GM12878 (cell line): ENCODE data around the gene FXYD4. TPM values are rescaled to one million over a fixed set of nuclear protein-coding genes. Genes with fewer than 3 reads are reported as not detected.

ENCODE experiments used
- ATAC-seq: fragments of 200-7000 bp; cut with Tn5 transposase; 3 replicates; pipeline ENCODE4 v1.9.1; 2020; ENCODE audit warnings: mild to moderate bottlenecking, moderate library complexity
- BruUV-seq: library from RNA; stranded (reverse); fragments of 400-500 nt; replicated peaks from 2 replicates; lab custom pipeline; 2021; lab: Mats Ljungman, UMichigan
- CTCF ChIA-PET: fragments of 300-600 bp; sonication (Branson Sonifier 250); formaldehyde crosslinking; extraction: SDS; loops from one replicate; lab custom pipeline; 2021; ENCODE audit warnings: inconsistent platforms; lab: Yijun Ruan, JAX
- POLR2A ChIA-PET: fragments of 350-600 bp; formaldehyde crosslinking; extraction: SDS; loops from one replicate; lab custom pipeline; 2021; ENCODE audit warnings: inconsistent platforms; lab: Charles Lee
- RAD21 ChIA-PET: fragments of 300-600 bp; sonication (Branson Sonifier 250); formaldehyde crosslinking; loops from one replicate; lab custom pipeline; 2023; ENCODE audit warnings: antibody characterized with exemption; ENCODE audit not compliant: unreplicated experiment; lab: Charles Lee
- SMC1A ChIA-PET: fragments of 300-600 bp; sonication (Branson Sonifier 250); formaldehyde crosslinking; loops from one replicate; lab custom pipeline; 2023; ENCODE audit not compliant: unreplicated experiment, uncharacterized antibody; lab: Charles Lee
- DNase-seq: peaks from one replicate; pipeline ENCODE4 v3.0.0-alpha.2; 2011; ENCODE audit warnings: low read depth, low spot score
- FAIRE-seq: peaks from 3 replicates; lab custom pipeline; 2011; peaks lifted over from hg19 to GRCh38; lab: Jason Lieb, UNC
- H2AFZ ChIP-seq: 2 replicates; pipeline ENCODE4 v1.6.0; 2011; ENCODE audit warnings: low read depth, low read length, control low read depth; ENCODE audit not compliant: control insufficient read depth
- H3K27ac ChIP-seq: 2 replicates; pipeline ENCODE4 v1.5.1; 2011; ENCODE audit warnings: control low read depth; ENCODE audit not compliant: control insufficient read depth, insufficient read depth
- H3K27me3 ChIP-seq, 2 experiments: replicated peaks in 1 of 2; 2 replicates each; pipeline versions ENCODE4 v1.6.0 to v1.6.1; 2011; ENCODE audit warnings: low read length in 1 of 2; ENCODE audit not compliant: control insufficient read depth in 2 of 2, insufficient read depth in 2 of 2
- H3K36me3 ChIP-seq, 2 experiments: 2 replicates each; pipeline ENCODE4 v1.5.1; 2011; ENCODE audit warnings: low read length in 1 of 2; ENCODE audit not compliant: control insufficient read depth in 2 of 2, insufficient read depth in 2 of 2
- H3K4me1 ChIP-seq: 2 replicates; pipeline ENCODE4 v1.6.1; 2011; ENCODE audit warnings: mild to moderate bottlenecking, low read length, moderate library complexity, mixed read lengths; ENCODE audit not compliant: control insufficient read depth, insufficient read depth
- H3K4me2 ChIP-seq: 2 replicates; pipeline ENCODE4 v1.6.0; 2011; ENCODE audit warnings: control low read depth; ENCODE audit not compliant: control insufficient read depth, insufficient read depth
- H3K4me3 ChIP-seq: fragments of 200-600 bp; sonication (generic); 2 replicates; pipeline ENCODE4 v1.5.1; 2016
- H3K79me2 ChIP-seq: 2 replicates; pipeline ENCODE4 v1.6.0; 2011; ENCODE audit warnings: low read length; ENCODE audit not compliant: control insufficient read depth, insufficient read depth
- H3K9ac ChIP-seq: 2 replicates; pipeline ENCODE4 v1.8.0; 2011; ENCODE audit warnings: low read length, control low read depth, mixed read lengths; ENCODE audit not compliant: control insufficient read depth, insufficient read depth
- H3K9me3 ChIP-seq: replicated peaks from 3 replicates; pipeline ENCODE4 v1.5.1; 2011; ENCODE audit warnings: mild to moderate bottlenecking, low read length; ENCODE audit not compliant: control insufficient read depth, insufficient read depth
- H4K20me1 ChIP-seq: 2 replicates; pipeline ENCODE4 v1.6.0; 2011; ENCODE audit not compliant: control insufficient read depth, insufficient read depth
- E2F4 ChIP-seq: IDR thresholded peaks from 2 replicates; pipeline ENCODE4 v1.6.1; 2012; ENCODE audit warnings: low read depth, low read length, improper control_type of control experiment
- ESRRA ChIP-seq: IDR thresholded peaks from 2 replicates; pipeline ENCODE4 v1.6.1; 2012; ENCODE audit warnings: mild to moderate bottlenecking, low read length, improper control_type of control experiment
- HCFC1 ChIP-seq: fragments of 150-350 bp; IDR thresholded peaks from 2 replicates; pipeline ENCODE4 v1.6.1; 2014; ENCODE audit warnings: low read length
- HSF1 ChIP-seq: fragments of 150-350 bp; IDR thresholded peaks from 2 replicates; pipeline ENCODE4 v1.6.1; 2014; ENCODE audit warnings: mild to moderate bottlenecking, low read depth, low read length
- IRF5 ChIP-seq: fragments of 450-650 bp; IDR thresholded peaks from 2 replicates; pipeline ENCODE4 v1.6.1; 2017; ENCODE audit warnings: borderline replicate concordance
- KLF5 ChIP-seq: fragments of 450-650 bp; IDR thresholded peaks from 2 replicates; pipeline ENCODE4 v1.6.1; 2014; ENCODE audit warnings: mild to moderate bottlenecking; ENCODE audit not compliant: partially characterized antibody
- NFIC ChIP-seq: IDR thresholded peaks from 2 replicates; pipeline ENCODE4 v1.6.1; 2012; ENCODE audit warnings: low read depth, mild to moderate bottlenecking, inconsistent platforms, low read length, moderate library complexity
- NR2C1 ChIP-seq: fragments of 450-650 bp; IDR thresholded peaks from 2 replicates; pipeline ENCODE4 v1.6.1; 2017; ENCODE audit warnings: antibody characterized with exemption, mild to moderate bottlenecking, moderate library complexity
- NR2F1 ChIP-seq: fragments of 450-650 bp; conservative IDR thresholded peaks from 2 replicates; pipeline ENCODE4 v1.6.1; 2017; ENCODE audit warnings: mild to moderate bottlenecking
- SPI1 ChIP-seq: IDR thresholded peaks from 2 replicates; pipeline ENCODE4 v1.6.1; 2011; ENCODE audit warnings: low read depth, mild to moderate bottlenecking, low read length, moderate library complexity, borderline replicate concordance; ENCODE audit not compliant: insufficient read depth
- STAT1 ChIP-seq: fragments of 450-650 bp; conservative IDR thresholded peaks from 2 replicates; pipeline ENCODE4 v1.6.1; 2014; ENCODE audit warnings: antibody characterized with exemption, mild to moderate bottlenecking
- SUZ12 ChIP-seq: fragments of 200-600 bp; sonication (generic); IDR thresholded peaks from one replicate; pipeline ENCODE4 v1.6.1; 2018; ENCODE audit warnings: antibody characterized with exemption, mild to moderate bottlenecking; ENCODE audit not compliant: unreplicated experiment
- TBL1XR1 ChIP-seq: IDR thresholded peaks from 2 replicates; pipeline ENCODE4 v1.6.1; 2012; ENCODE audit warnings: low read depth, low read length, improper control_type of control experiment
- USF1 ChIP-seq: IDR thresholded peaks from 2 replicates; pipeline ENCODE4 v1.6.1; 2011; ENCODE audit warnings: borderline replicate concordance, low read depth, mild to moderate bottlenecking, moderate library complexity, mixed read lengths, low read length; ENCODE audit not compliant: insufficient read depth; ENCODE audit errors: extremely low read length
- ZBED1 ChIP-seq: IDR thresholded peaks from 2 replicates; pipeline ENCODE4 v1.6.1; 2016; ENCODE audit warnings: borderline replicate concordance
- ZNF384 ChIP-seq: IDR thresholded peaks from 2 replicates; pipeline ENCODE4 v1.6.1; 2012; ENCODE audit warnings: low read depth, mild to moderate bottlenecking, low read length, improper control_type of control experiment, borderline replicate concordance
- WGBS: methylation state at CpG from one replicate; pipeline ENCODE4 v1.1.6; 2016; ENCODE audit warnings: low lambda C conversion rate; ENCODE audit not compliant: insufficient replicate concordance, insufficient coverage; ENCODE audit errors: missing lambda C conversion rate; 5-methylcytosine and 5-hydroxymethylcytosine counted together
- in situ Hi-C: fragments of 300-500 bp; cut with MboI; formaldehyde crosslinking; loops from 9 replicates; pipeline ENCODE4 v1.14.3; 2018; ENCODE audit warnings: mixed read lengths
- intact Hi-C: fragments of 100-400 bp; cut with micrococcal nuclease; formaldehyde crosslinking; loops from one replicate; pipeline ENCODE4 v1.14.2; 2022; ENCODE audit not compliant: unreplicated experiment
- polyA plus RNA-seq, 11 experiments: library from polyadenylated mRNA; depleted of rRNA in 4 of 11; unstranded in 6 of 11; stranded (reverse) in 5 of 11; fragments of >200 nt; fragmentation: Nextera tagmentation in 4 of 11; fragmentation: Illumina TruSeq in 1 of 11; extraction: Ambion mirVana in 4 of 11; extraction: Trizol in 1 of 11; gene quantifications; 1 replicate in 1 of 11; 2 replicates in 10 of 11; pipeline versions ENCODE4 v1.2.1 to v1.2.3, GENCODE V29; 2011 to 2016; ENCODE audit warnings: inconsistent platforms in 2 of 11, missing spikeins in 2 of 11, low read depth in 1 of 11
- total RNA-seq, 4 experiments: library from RNA; depleted of rRNA in 3 of 4; stranded (reverse); fragments of >200 nt in 3 of 4; fragmentation: Illumina TruSeq in 1 of 4; extraction: Trizol in 1 of 4; gene quantifications; 2 replicates each; pipeline versions ENCODE4 v1.2.1 to v1.2.3, GENCODE V29; 2013 to 2021

The FXYD4 gene
- total and polyA plus RNA-seq, 10 of the 15 experiments (the other 5 are each of a cell fraction or from before 2014, with no cell fraction given) = not detected

GRCh38 chr10:43343126-43343525 lies 28.3 kb upstream of the FXYD4 start:
- in situ Hi-C loops = no loop called here
- DNase-seq = no peak
- Histone ChIP-seq H4K20me1 (no peaks in the 10 kb centered on the region), H3K36me3 (no peaks in the 10 kb centered on the region), H3K79me2 (no peaks in the 10 kb centered on the region), H2AFZ (no peak overlapping the region), H3K27ac (no peak overlapping the region), H3K27me3 (no peaks in the 10 kb centered on the region; a peak in 1 of 4 replicates), H3K9ac (no peak overlapping the region), H3K9me3 (no peaks in the 10 kb centered on the region), H3K4me2 (no peak overlapping the region), H3K4me3 (no peak overlapping the region), H3K4me1 (no peaks in the 10 kb centered on the region)
- BruUV-seq = no TSS peak
- RAD21 ChIA-PET = no interaction called here
- SMC1A ChIA-PET = no interaction called here
- intact Hi-C loops = loop anchor here (10.0 kb wide), 1 partner anchor 138 kb away; no protein-coding TSS in a partner anchor
- WGBS = 82% methylated on average over 15 of the region's 15 CpGs
- CTCF ChIA-PET = no interaction called here
- no peak for TF ChIP-seq ESRRA
- TF ChIP-seq HCFC1 = no peak
- TF ChIP-seq SPI1 = no peak
- TF ChIP-seq KLF5 = no peak
- no peak for TF ChIP-seq STAT1
- TF ChIP-seq ZNF384 = no peak
- no peak for TF ChIP-seq TBL1XR1
- TF ChIP-seq NFIC = no peak
- no peak for TF ChIP-seq HSF1
- TF ChIP-seq NR2F1 = no peak
- TF ChIP-seq E2F4 = no peak
- TF ChIP-seq ZBED1 = no peak
- no peak for TF ChIP-seq SUZ12
- no peak for TF ChIP-seq NR2C1
- TF ChIP-seq IRF5 = no peak
- TF ChIP-seq USF1 = no peak
- FAIRE-seq = no peak
- POLR2A ChIA-PET = no interaction called here
- no peak for ATAC-seq
